Measurements from ENCODE around the gene ZNF143. TPM values are rescaled to one million over a fixed set of nuclear protein-coding genes. Genes with fewer than 3 reads are reported as not detected.

ZNF143 gene
- total and polyA plus RNA-seq, 2 of the 13 experiments (the other 11 are each of a cell fraction or from before 2014, with no cell fraction given) = 22.4 to 35.6 TPM

DNA sequence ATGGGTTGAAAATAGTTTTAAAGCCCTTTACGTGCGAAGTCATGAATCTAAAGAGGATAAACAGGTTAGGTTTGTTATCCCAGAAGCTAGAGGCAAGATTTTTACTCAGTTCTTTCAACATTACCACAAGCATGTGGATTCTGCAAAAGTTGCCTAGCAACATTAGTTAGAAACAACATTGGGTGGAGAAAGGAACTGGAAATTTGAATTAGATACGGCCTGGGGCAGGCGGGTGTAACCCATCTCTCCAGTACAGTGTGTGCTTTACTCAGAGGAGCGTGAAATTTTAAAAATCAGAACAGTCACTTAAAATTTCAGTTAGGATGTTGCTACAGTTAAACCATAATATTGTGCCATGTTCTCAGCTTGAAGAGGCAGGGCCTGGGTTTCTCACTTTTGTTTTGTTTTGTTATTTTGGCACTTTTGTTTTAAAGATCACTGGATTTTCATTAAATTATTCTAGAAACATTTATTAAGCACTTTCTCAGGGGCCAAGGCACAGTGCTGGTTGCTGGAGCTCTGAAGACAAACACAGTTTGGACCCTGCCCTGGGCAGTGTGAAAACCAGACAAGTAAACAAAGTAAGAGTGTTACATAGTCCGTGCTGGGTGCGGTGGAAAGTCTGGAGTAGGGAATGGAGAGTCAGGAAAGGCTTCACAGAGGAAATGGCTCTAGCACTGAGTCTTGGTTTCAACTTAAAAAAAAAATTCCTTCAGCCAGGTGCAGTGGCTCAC, 108.2 kb downstream of the ZNF143 start (continued):
- TF ChIP-seq, protein P1, sequence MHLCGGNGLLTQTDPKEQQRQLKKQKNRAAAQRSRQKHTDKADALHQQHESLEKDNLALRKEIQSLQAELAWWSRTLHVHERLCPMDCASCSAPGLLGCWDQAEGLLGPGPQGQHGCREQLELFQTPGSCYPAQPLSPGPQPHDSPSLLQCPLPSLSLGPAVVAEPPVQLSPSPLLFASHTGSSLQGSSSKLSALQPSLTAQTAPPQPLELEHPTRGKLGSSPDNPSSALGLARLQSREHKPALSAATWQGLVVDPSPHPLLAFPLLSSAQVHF (CRISPR knock-in tag; IDR thresholded peaks at IDR 0.05) = no peak
- 0 out of 2 replicates have a peak, but pooled peaks have one; percentile 13 for TF ChIP-seq CREB1 (IDR thresholded peaks at IDR 0.05)
- TF ChIP-seq CREB1 (CRISPR knock-in tag; IDR thresholded peaks at IDR 0.05) = peak; percentile 75
- TF ChIP-seq MXI1 (IDR thresholded peaks at IDR 0.05; ENCODE audit: borderline replicate concordance, low read depth, low read length) = peak; percentile 57; the same call in 1 of the 3 replicates
- no peak for TF ChIP-seq RAD21 (CRISPR knock-in tag; IDR thresholded peaks at IDR 0.05)
- TF ChIP-seq SMARCC2 (IDR thresholded peaks at IDR 0.05) = no peak
- peak; percentile 44 for TF ChIP-seq ZFY (CRISPR knock-in tag; IDR thresholded peaks at IDR 0.05)
- TF ChIP-seq BHLHE40 (IDR thresholded peaks at IDR 0.05; ENCODE audit: low read length) = peak; percentile 70
- TF ChIP-seq NR2F6 (IDR thresholded peaks at IDR 0.05) = peak; percentile 55; the same call in 1 of the 2 replicates
- 0 out of 2 replicates have a peak, but pooled peaks have one; percentile 39 for TF ChIP-seq NR2F6 (CRISPR knock-in tag; IDR thresholded peaks at IDR 0.05)
- no peak for TF ChIP-seq CENPX (CRISPR knock-in tag; IDR thresholded peaks at IDR 0.05)
- TF ChIP-seq ZNF430 (CRISPR knock-in tag; IDR thresholded peaks at IDR 0.05) = peak; percentile 36; the same call in 1 of the 2 replicates
- no peak for TF ChIP-seq SETDB1 (CRISPR knock-in tag; IDR thresholded peaks at IDR 0.05; ENCODE audit: borderline replicate concordance)
- TF ChIP-seq RFXANK (CRISPR knock-in tag; IDR thresholded peaks at IDR 0.05) = no peak
- TF ChIP-seq ZFP36 (IDR thresholded peaks at IDR 0.05; ENCODE audit: borderline replicate concordance, low read depth, low read length, partially characterized antibody) = no peak
- TF ChIP-seq ZNF570 (CRISPR knock-in tag; IDR thresholded peaks at IDR 0.05; ENCODE audit: borderline replicate concordance) = no peak
- TF ChIP-seq ZNF33A (CRISPR knock-in tag; IDR thresholded peaks at IDR 0.05; ENCODE audit: borderline replicate concordance) = peak; percentile 75; the same call in 1 of the 2 replicates
- TF ChIP-seq, protein P2, sequence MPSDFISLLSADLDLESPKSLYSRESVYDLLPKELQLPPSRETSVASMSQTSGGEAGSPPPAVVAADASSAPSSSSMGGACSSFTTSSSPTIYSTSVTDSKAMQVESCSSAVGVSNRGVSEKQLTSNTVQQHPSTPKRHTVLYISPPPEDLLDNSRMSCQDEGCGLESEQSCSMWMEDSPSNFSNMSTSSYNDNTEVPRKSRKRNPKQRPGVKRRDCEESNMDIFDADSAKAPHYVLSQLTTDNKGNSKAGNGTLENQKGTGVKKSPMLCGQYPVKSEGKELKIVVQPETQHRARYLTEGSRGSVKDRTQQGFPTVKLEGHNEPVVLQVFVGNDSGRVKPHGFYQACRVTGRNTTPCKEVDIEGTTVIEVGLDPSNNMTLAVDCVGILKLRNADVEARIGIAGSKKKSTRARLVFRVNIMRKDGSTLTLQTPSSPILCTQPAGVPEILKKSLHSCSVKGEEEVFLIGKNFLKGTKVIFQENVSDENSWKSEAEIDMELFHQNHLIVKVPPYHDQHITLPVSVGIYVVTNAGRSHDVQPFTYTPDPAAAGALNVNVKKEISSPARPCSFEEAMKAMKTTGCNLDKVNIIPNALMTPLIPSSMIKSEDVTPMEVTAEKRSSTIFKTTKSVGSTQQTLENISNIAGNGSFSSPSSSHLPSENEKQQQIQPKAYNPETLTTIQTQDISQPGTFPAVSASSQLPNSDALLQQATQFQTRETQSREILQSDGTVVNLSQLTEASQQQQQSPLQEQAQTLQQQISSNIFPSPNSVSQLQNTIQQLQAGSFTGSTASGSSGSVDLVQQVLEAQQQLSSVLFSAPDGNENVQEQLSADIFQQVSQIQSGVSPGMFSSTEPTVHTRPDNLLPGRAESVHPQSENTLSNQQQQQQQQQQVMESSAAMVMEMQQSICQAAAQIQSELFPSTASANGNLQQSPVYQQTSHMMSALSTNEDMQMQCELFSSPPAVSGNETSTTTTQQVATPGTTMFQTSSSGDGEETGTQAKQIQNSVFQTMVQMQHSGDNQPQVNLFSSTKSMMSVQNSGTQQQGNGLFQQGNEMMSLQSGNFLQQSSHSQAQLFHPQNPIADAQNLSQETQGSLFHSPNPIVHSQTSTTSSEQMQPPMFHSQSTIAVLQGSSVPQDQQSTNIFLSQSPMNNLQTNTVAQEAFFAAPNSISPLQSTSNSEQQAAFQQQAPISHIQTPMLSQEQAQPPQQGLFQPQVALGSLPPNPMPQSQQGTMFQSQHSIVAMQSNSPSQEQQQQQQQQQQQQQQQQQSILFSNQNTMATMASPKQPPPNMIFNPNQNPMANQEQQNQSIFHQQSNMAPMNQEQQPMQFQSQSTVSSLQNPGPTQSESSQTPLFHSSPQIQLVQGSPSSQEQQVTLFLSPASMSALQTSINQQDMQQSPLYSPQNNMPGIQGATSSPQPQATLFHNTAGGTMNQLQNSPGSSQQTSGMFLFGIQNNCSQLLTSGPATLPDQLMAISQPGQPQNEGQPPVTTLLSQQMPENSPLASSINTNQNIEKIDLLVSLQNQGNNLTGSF (CRISPR knock-in tag; IDR thresholded peaks at IDR 0.05) = peak; percentile 20; the same call in 1 of the 2 replicates
- no peak for TF ChIP-seq HNRNPH1 (optimal IDR thresholded peaks at IDR 0.05; ENCODE audit: low read depth, low read length)
- TF ChIP-seq TGIF2 (CRISPR knock-in tag; IDR thresholded peaks at IDR 0.05) = no peak
- TF ChIP-seq, protein P3, sequence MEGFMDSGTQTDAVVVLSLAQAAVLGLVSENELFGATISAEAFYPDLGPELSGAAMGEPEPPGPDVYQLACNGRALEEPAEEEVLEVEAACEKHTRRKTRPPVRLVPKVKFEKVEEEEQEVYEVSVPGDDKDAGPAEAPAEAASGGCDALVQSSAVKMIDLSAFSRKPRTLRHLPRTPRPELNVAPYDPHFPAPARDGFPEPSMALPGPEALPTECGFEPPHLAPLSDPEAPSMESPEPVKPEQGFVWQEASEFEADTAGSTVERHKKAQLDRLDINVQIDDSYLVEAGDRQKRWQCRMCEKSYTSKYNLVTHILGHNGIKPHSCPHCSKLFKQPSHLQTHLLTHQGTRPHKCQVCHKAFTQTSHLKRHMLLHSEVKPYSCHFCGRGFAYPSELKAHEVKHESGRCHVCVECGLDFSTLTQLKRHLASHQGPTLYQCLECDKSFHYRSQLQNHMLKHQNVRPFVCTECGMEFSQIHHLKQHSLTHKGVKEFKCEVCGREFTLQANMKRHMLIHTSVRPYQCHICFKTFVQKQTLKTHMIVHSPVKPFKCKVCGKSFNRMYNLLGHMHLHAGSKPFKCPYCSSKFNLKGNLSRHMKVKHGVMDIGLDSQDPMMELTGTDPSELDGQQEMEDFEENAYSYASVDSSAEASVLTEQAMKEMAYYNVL (CRISPR knock-in tag; IDR thresholded peaks at IDR 0.05; ENCODE audit: borderline replicate concordance) = no peak
- TF ChIP-seq ZNF232 (CRISPR knock-in tag; IDR thresholded peaks at IDR 0.05; ENCODE audit: borderline replicate concordance) = peak; percentile 76; the same call in 1 of the 2 replicates
- no peak for TF ChIP-seq HIVEP1 (CRISPR knock-in tag; IDR thresholded peaks at IDR 0.05)
